A673 (cell line): Measurements from ENCODE around the gene HMG20A.

Source experiments
- EZH2 ChIP-seq: fragments of 200-600 bp; sonication (generic); IDR thresholded peaks from 2 replicates; pipeline ENCODE4 v1.6.1; 2017; ENCODE audit warnings: borderline replicate concordance, low read depth, mild to moderate bottlenecking, mixed read lengths, antibody characterized with exemption, low read length; ENCODE audit not compliant: poor library complexity, severe bottlenecking
- TF ChIP-seq, protein P1 (sequence below): fragments of 300-800, 200-600 bp; sonication (generic); conservative IDR thresholded peaks from 2 replicates; pipeline ENCODE4 v1.5.1; 2017; ENCODE audit warnings: low read depth, mild to moderate bottlenecking, antibody characterized with exemption, low read length, moderate library complexity, mixed read lengths

DNA sequence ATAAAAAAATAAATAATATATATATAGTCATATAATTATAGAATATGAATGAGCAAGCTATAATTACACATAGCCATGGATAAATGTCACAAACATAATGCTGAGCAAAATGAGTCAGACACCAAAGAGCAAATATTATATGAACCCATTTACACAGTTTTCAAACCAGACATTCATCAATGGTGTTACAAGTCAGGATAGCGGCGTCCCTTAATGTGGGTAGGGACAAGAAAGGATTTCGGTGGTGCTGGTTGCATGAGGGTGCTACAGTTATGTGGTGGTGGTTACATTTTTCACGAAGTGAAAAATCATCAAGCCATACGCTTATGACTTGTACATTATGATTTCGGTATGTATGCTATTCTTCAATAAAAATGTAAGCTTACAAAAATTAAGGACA is 100.5 kb downstream of the HMG20A start:
- TF ChIP-seq, protein P1, sequence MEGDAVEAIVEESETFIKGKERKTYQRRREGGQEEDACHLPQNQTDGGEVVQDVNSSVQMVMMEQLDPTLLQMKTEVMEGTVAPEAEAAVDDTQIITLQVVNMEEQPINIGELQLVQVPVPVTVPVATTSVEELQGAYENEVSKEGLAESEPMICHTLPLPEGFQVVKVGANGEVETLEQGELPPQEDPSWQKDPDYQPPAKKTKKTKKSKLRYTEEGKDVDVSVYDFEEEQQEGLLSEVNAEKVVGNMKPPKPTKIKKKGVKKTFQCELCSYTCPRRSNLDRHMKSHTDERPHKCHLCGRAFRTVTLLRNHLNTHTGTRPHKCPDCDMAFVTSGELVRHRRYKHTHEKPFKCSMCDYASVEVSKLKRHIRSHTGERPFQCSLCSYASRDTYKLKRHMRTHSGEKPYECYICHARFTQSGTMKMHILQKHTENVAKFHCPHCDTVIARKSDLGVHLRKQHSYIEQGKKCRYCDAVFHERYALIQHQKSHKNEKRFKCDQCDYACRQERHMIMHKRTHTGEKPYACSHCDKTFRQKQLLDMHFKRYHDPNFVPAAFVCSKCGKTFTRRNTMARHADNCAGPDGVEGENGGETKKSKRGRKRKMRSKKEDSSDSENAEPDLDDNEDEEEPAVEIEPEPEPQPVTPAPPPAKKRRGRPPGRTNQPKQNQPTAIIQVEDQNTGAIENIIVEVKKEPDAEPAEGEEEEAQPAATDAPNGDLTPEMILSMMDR: no peak
- no peak for TF ChIP-seq EZH2
